NT2/D1 (cell line): ENCODE measurements around the gene PDHX.
"Not testable (repeated sequence)": the region's sequence is repeated elsewhere in the genome, so short reads cannot be mapped to it uniquely, and the experiment has no call there.

Source experiments
- SUZ12 ChIP-seq: IDR thresholded peaks from 2 replicates; pipeline ENCODE4 v1.6.1; 2011; ENCODE audit not compliant: insufficient read length, insufficient read depth; ENCODE audit errors: extremely low read depth
- YY1 ChIP-seq: IDR thresholded peaks from 2 replicates; pipeline ENCODE4 v1.6.1; 2011; ENCODE audit not compliant: insufficient read length, insufficient read depth
- ZNF274 ChIP-seq: IDR thresholded peaks from 2 replicates; pipeline ENCODE4 v1.6.1; 2011; ENCODE audit warnings: mild to moderate bottlenecking, low read depth, low read length

- TF ChIP-seq ZNF274, YY1, SUZ12: not testable (repeated sequence)
Observed at GRCh38 chr11:35028007-35028406, 111.6 kb downstream of the PDHX start.
